Glutamatergic neuron (in vitro differentiated cells): ENCODE results near the gene ZBTB7C. TPM values are rescaled to one million over a fixed set of nuclear protein-coding genes. Genes with fewer than 3 reads are reported as not detected.

Experiments
- DNase-seq: peaks from one replicate; pipeline ENCODE4 v3.0.0; 2022
- H3K27ac Mint-ChIP-seq: one replicate; pipeline ENCODE4 v1.8.0; 2020; ENCODE audit warnings: mild to moderate bottlenecking, mixed read lengths, inconsistent platforms; ENCODE audit not compliant: unreplicated experiment
- H3K27me3 Mint-ChIP-seq: one replicate; pipeline ENCODE4 v1.8.0; 2020; ENCODE audit warnings: mild to moderate bottlenecking, moderate library complexity, mixed read lengths, inconsistent platforms; ENCODE audit not compliant: unreplicated experiment
- H3K36me3 Mint-ChIP-seq: one replicate; pipeline ENCODE4 v1.8.0; 2020; ENCODE audit warnings: mild to moderate bottlenecking, mixed read lengths, inconsistent platforms; ENCODE audit not compliant: unreplicated experiment
- H3K4me1 Mint-ChIP-seq: one replicate; pipeline ENCODE4 v1.8.0; 2020; ENCODE audit warnings: mild to moderate bottlenecking, low read depth, mixed read lengths, inconsistent platforms; ENCODE audit not compliant: unreplicated experiment
- H3K4me3 Mint-ChIP-seq: one replicate; pipeline ENCODE4 v1.8.0; 2020; ENCODE audit warnings: mild to moderate bottlenecking, mixed read lengths, inconsistent platforms; ENCODE audit not compliant: unreplicated experiment
- H3K9me3 Mint-ChIP-seq: one replicate; pipeline ENCODE4 v1.8.0; 2020; ENCODE audit warnings: mild to moderate bottlenecking, moderate library complexity, mixed read lengths, inconsistent platforms; ENCODE audit not compliant: unreplicated experiment
- CTCF ChIP-seq: fragments of 200-600 bp; sonication (generic); IDR thresholded peaks from one replicate; pipeline ENCODE4 v1.5.0; 2021; ENCODE audit not compliant: partially characterized antibody, unreplicated experiment
- total RNA-seq: library from RNA; stranded (reverse); fragmentation: NEBNext Ultra II Directional; extraction: Animal tissue kit (Norgen Biotek cat#: 25700); gene quantifications from one replicate; pipeline ENCODE4 v1.2.1, GENCODE V29; 2021; ENCODE audit not compliant: unreplicated experiment

ZBTB7C gene
- total RNA-seq, 1 donor from 2014 or later: 10.6 TPM

- no peak overlapping the region for H3K4me3 Mint-ChIP-seq
- H3K27ac Mint-ChIP-seq: no peak overlapping the region
- H3K9me3 Mint-ChIP-seq: peaks cover 3% of the 10 kb centered on the region
- peaks cover 21% of the 10 kb centered on the region for H3K4me1 Mint-ChIP-seq
- peaks cover 4% of the 10 kb centered on the region for H3K36me3 Mint-ChIP-seq
- no peak for TF ChIP-seq CTCF
- DNase-seq: no peak
- H3K27me3 Mint-ChIP-seq: peaks cover 2% of the 10 kb centered on the region
Measured at GRCh38 chr18:48333563-48333962, 75.6 kb downstream of the ZBTB7C start.

- Mint-ChIP-seq H3K36me3 (peaks cover 6% of the 10 kb centered on the region), H3K4me3 (no peak overlapping the region), H3K27ac (no peak overlapping the region), H3K9me3 (peaks cover 3% of the 10 kb centered on the region), H3K27me3 (peaks cover 6% of the 10 kb centered on the region), H3K4me1 (peaks cover 21% of the 10 kb centered on the region)
- DNase-seq: no peak
- no peak for TF ChIP-seq CTCF
Measured at GRCh38 chr18:48330016-48330991, 78.9 kb downstream of the ZBTB7C start.

GRCh38 chr18:48328473-48329210 is 80.5 kb downstream of the ZBTB7C start:
- Mint-ChIP-seq H3K36me3 (peaks cover 7% of the 10 kb centered on the region), H3K4me3 (no peak overlapping the region), H3K27me3 (peaks cover 6% of the 10 kb centered on the region), H3K4me1 (peaks cover 16% of the 10 kb centered on the region), H3K9me3 (peaks cover 3% of the 10 kb centered on the region), H3K27ac (no peak overlapping the region)
- no peak for DNase-seq
- no peak for TF ChIP-seq CTCF

GRCh38 chr18:48326901-48327675 is 82.1 kb downstream of the ZBTB7C start:
- DNase-seq: no peak
- Mint-ChIP-seq H3K27ac (no peak overlapping the region), H3K4me1 (peaks cover 11% of the 10 kb centered on the region), H3K27me3 (peaks cover 6% of the 10 kb centered on the region), H3K4me3 (no peak overlapping the region), H3K9me3 (peaks cover 4% of the 10 kb centered on the region), H3K36me3 (peaks cover 7% of the 10 kb centered on the region)
- TF ChIP-seq CTCF: no peak
